ENCODE results near the gene HLA-E.

DNA sequence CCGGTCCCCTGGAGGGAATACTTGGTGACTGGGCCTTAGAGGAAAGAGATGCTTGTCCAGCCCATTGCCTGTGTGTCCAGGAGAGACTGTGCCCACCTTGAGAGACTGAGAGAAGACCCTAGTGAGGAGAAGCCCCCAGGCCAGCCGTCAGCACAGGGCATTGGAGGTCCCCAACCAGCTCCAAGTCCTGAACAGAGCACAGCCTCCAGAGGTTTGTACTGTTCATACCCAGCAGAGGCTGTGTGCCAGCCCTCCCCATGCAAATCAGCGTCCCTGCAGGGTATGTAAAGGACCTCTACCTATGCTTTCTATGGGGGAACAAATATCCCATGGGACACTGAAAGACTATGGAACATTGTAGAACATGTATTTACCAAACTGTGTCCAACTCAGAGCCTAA lies 8.4 kb downstream of the HLA-E start:
- TF ChIP-seq CTCF (IDR thresholded peaks at IDR 0.05), result no peak
- no peak for TF ChIP-seq EZH2 (IDR thresholded peaks at IDR 0.05; ENCODE audit: borderline replicate concordance, insufficient read depth, low read depth, low read length, poor library complexity, severe bottlenecking)

Measured in B cell (primary cell).